ENCODE measurements around the gene ZCCHC24.

ZCCHC24 gene

DNA sequence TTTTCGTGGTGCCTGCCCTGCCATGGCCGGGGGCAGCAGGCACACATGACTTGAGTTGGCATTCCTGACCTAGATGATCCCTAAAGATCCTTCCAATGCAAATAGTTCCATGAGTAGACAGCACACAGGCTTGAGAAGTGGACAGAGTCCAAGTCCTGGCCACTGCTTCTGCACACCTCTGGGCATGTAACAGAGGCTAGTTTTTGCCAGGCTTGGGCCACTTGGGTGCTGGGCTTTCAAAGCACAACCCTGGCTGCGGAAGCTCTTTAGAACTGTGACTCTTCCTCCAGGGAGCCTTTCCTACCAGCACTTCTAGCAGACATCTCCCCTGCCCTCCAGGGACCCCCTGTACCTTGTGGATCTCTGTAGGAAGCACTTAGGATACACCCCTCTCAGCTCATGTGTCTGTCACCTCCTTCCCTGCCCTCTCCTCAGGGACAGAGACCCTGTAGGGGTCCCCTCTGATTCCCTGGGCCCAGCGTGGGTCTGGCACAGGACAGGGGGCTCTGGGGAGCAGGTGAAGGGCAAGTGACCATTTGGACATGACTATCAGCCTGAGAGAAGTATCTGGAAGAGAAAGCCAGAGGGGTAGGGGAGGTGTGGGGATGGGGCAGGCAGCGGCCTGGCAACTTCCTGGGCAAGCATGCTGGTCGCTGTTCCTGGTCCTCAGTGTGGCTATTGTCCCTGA is 36.2 kb downstream of the ZCCHC24 start:
- DNase-seq = no peak

- no peak for DNase-seq
Measured at GRCh38 chr10:79407811-79408795, 37.3 kb downstream of the ZCCHC24 start.

DNA sequence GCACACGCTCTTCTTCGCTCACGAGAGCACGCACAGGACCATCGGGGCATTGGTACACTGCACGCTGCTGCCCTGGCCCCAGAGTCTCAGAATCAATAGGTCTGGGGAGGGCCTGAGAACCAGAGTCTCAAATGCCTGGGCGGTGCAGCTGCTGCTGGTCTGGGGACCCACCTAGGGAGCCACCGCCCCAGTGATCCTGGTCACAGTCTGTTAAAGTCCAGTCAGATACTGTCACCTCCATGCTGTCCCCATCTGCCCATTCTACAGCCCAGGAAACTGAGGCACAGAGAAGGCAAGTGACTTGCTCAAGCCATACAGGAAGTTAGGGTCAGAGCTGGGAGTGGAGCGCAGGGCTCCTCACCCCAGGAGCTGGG is 38.0 kb downstream of the ZCCHC24 start:
- no peak for DNase-seq

DNA sequence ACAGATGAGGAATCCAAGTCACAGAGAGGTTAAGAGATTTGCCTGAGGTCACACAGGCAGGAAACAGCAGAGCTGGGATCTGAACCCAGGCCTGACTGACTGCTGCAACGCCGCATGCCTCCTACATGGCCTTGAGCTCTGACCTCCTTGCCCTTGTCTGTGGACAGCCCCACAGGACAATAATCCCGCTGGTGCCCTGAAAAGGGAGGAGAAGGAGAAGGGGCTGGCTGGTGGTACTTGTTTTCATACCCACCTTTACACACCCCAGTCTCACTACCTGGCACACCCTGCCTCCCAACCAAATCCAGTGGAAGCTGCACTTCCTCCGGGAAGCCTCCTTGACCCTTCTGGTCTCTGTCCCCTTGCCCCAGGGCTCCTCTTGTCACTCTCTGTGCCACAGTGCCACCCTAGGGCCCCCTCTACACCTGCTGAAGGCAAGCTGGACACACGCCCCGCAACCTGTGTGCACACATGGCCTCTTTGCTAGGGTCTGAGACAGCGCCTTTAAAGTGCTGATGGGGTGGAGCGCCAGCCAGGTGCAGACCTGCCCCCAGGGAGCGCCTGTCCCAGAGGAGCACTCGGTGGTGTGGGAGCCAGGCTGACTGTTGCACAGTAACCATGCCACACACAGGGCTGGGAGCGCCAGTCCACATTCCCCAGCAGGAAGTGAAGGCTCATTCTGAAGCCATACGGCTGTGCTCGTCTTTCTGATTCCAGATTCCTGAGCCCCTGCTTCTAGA is 38.6 kb downstream of the ZCCHC24 start:
- no peak for DNase-seq

DNA sequence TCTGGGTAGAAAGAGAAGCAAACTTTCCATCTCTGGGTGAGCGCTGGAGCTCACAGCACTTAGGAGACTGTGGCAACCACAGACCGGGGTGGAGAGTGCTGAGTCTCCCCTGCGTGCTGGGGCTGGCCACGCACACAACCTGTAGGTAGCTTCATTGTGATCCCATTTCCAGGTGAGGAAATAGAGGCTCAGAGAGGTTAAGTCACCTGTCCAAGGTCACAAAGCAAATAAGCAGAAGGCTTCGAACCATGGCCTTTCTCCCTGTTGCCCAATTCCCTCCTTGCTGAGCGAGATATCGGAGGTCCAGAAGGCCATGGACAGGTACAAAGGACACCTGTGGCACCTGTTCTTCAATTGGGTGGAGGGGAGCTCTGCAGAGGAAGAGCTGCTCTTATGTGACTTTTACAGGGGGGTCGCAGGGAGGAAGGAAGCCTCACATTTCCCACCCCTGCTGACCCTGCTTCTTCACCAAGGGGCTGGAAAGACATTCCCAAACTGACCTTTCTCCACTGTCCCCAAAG is 39.4 kb downstream of the ZCCHC24 start:
- DNase-seq = no peak

GRCh38 chr10:79405221-79405994 is 40.0 kb downstream of the ZCCHC24 start:
- no peak for DNase-seq

- DNase-seq = no peak
Measured at GRCh38 chr10:79404690-79405131, 40.7 kb downstream of the ZCCHC24 start.

DNA sequence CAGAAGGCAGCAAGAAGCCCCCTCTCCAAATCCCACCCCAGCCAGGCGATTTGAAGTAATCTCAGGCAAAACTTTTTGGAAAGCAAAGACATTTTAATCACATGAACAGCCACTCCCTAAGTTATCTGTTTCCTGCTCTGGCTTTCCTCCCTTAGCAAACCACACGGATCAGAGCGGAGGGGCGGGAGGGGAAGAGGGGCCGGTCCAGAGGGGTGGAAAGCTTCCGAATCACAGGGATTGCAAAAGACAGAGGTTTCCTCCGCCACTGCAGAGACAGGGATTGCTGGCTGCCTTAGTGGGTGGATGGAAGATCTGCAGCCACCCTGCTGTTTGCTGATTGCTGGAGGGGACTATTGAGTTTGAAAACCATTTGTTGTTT is 41.2 kb downstream of the ZCCHC24 start:
- DNase-seq = no peak

DNA sequence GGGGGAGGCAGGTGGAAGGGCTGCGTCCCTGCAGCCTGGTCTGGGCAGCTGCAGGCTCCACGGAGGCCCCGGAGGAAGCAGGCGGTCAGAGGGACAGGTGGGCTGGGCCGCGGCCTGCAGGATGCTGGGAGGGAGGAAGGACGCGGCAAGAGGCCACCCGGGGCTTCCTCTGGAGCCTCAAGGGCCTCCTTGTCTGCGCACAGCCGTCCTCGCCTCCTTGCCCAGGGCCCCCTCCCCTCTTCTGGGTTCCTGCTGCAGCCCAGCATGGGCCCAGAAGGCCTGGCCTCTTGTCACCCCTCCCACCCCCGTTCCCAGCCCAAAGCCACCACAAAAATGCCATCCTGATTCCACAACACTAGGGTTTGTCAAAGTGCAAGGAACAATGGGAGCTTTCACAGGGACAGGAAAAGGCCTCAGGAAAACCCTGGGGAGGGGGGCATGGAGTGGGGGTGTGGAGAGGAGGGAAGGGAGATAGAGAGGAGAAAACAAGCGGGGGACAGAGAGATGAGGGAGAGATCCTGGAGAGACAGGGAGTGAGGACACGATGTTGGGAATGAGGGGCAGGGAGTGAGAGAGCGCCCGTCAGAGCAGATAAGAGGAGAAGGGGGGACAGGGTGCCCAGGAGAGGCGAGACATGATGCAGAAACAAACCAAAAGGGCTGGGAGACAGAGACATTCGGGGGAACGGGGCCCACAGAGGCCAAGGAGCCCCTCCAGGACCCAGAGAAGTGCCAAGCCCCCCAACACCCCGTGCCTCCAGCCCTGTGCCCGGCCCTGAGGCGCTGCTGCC is 41.8 kb downstream of the ZCCHC24 start:
- no peak for DNase-seq

- DNase-seq = no peak
Measured at GRCh38 chr10:79402951-79403350, 42.5 kb downstream of the ZCCHC24 start.

GRCh38 chr10:79402625-79402946 is 42.8 kb downstream of the ZCCHC24 start:
- DNase-seq = no peak

DNA sequence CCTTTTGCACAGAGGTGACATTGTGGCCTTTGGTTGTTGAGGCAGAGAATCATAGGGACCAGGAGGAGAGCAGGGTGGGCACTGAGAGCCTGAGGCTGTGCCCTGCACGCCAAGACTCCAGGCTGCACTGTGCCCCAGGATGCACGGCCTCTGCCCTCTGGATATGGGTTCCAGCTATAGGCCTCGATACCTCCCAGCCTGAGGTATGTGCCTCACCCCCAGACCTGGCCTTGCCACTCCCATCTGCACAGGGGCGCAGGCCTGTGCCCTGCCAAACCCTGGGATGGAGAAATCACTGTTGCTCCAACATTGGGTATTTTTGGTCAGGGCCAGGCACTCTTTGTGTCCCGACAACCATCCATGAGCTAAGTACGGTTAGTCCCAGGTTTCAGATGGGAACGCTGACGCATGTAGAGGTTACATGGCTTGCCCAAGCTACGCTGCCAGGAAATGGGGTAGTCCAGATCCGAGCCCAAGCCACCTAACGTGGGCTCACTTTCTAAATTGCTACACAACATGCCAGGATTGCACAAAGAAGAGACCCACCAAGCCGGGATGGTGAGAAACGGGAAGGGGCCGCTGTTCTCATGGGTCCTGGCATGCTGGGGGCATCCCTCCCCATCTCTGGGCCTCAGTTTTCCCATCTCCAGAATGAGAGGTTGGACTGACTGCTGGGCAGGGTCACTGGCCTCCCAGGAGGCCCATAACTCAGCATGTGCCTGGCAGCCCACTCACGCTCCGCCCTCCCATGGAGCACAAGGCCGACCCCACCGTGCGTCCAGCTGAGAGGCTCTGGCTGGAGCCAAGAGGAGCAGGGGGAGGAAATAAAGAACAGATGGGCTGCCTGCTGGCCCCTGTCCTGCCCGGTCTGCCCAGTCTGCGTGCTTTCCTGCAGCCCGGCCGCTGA is 44.2 kb downstream of the ZCCHC24 start:
- DNase-seq = no peak

DNA sequence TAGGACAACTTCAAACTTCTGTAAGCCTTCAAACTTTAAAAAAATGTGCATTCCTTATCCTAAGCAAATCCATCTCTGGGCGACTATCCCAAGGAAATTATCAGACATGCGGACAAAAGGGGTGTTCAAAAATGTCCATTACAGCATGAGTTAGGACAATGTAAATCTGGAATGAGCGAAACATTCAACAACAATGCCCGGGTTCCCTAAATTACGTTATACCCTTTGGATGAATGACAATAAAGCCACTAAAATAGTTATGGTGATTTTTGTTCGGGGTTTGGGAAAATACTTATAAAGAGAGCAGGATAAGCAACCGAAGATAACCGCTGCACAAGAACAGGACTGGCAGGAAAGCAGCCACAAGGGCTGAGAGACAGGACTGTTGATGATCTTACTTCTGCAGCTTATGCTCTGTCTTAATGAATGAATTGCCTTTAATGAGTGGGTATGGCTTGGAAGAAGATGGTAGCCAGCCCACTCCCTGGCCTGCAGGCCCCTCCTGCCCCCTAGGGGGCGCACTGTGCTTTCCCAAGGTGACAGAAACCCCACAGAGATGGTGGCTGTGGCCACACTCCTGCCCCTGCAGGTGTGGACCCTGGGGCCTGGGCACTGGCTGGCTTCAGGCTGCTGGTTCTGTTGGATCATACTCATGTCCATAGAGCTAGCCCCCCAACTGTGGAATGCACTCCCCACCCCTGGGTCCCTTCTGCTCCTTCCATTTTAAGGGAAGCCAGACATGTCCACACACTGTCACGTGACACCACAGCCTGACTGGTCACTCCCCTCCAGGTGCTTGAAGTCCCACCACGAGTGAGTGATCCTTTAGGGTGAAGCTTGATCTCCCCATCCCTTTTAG is 45.0 kb downstream of the ZCCHC24 start:
- no peak for DNase-seq

DNA sequence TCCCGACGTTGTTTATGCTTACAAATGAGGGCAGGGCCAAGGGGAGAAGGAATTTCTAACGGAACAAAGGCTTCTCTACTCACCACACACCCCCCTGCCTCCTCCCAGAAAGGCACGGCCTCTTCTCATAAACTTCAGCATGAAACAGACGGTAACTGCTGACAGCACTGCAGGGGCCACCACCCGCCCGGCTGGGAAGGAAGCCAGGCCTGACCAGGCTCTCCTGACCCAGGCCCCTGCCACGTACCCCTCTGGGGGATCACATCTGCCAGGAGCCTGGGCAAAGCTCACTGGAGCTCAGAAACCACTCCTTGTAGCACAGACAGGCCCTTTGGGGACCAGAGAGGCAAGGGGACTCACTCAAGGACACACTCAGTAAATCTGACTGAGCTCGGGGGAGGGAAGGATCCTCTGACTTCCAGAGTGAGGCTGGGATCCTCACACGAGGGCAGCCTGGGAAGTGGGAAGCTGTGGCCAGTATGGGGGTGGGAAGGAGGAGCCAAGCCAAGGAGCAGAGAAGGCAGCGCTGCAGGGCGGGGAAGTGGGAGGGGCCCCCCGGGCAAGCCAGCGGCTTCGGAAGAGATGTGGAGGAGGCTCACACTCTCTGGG is 46.1 kb downstream of the ZCCHC24 start:
- DNase-seq = no peak

- DNase-seq = no peak
Measured at GRCh38 chr10:79398642-79399041, 46.8 kb downstream of the ZCCHC24 start.

- no peak for DNase-seq
Measured at GRCh38 chr10:79397575-79398303, 47.7 kb downstream of the ZCCHC24 start.

DNA sequence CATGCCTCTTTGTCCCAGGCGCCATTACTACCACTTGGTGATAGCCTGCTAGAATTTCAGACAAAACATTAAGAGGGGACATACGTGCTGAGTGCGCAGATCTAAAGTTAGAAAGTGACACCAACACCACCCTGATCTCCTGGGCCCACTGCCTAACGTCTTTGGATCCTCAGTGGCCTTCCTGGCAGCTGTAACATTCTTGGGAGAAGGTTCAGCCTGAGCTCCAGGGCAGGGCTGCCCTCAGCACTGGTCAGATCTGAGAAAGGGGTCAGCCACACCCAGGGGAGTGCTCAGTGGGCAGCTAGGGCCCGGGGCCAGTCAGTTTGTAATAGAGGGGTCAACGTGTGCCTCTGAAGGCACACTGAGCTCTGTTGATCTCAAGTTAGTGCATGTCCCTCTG is 48.4 kb downstream of the ZCCHC24 start:
- DNase-seq = no peak

- no peak for DNase-seq
Measured at GRCh38 chr10:79396520-79396919, 48.9 kb downstream of the ZCCHC24 start.

Data from NCI-H2171 treated with DMSO at 0.1 percent for 48 hours (cell line).